Keratinocyte (primary cell): ENCODE data around the gene MTFMT. TPM values are rescaled to one million over a fixed set of nuclear protein-coding genes. Genes with fewer than 3 reads are reported as not detected.

Experiments used
- DNase-seq: peaks from one replicate; pipeline ENCODE4 v3.0.0-alpha.2; 2011; ENCODE audit warnings: low read depth, missing footprints, low spot score
- FAIRE-seq: peaks from 2 replicates; lab custom pipeline; 2011; peaks lifted over from hg19 to GRCh38; lab: Jason Lieb, UNC
- H2AFZ ChIP-seq: 2 replicates; pipeline ENCODE4 v1.6.0; 2012; ENCODE audit warnings: low read length, control low read depth, inconsistent platforms; ENCODE audit not compliant: control insufficient read depth
- H3K27ac ChIP-seq: 2 replicates; pipeline ENCODE4 v1.5.1; 2011; ENCODE audit warnings: low read length; ENCODE audit not compliant: control insufficient read depth, insufficient read depth
- H3K27me3 ChIP-seq: 3 replicates; pipeline ENCODE4 v1.6.0; 2011; ENCODE audit warnings: low read length; ENCODE audit not compliant: control insufficient read depth, insufficient read depth; ENCODE audit errors: extremely low read depth
- H3K36me3 ChIP-seq, 2 experiments: 2 replicates in 1 of 2; 3 replicates in 1 of 2; pipeline ENCODE4 v1.5.1; 2011; ENCODE audit warnings: low read length in 2 of 2, mild to moderate bottlenecking in 1 of 2; ENCODE audit not compliant: control insufficient read depth in 2 of 2, insufficient read depth in 2 of 2; ENCODE audit errors: extremely low read depth in 1 of 2
- H3K4me1 ChIP-seq: 3 replicates; pipeline ENCODE4 v1.5.1; 2011; ENCODE audit warnings: low read length; ENCODE audit not compliant: control insufficient read depth, insufficient read depth; ENCODE audit errors: extremely low read depth
- H3K4me2 ChIP-seq: 3 replicates; pipeline ENCODE4 v1.6.0; 2011; ENCODE audit warnings: low read depth, low read length; ENCODE audit not compliant: control insufficient read depth, insufficient read depth; ENCODE audit errors: extremely low read depth
- H3K4me3 ChIP-seq, 3 experiments: fragments of 200-600 bp in 1 of 3; sonication (generic) in 1 of 3; 2 replicates in 2 of 3; 3 replicates in 1 of 3; pipeline ENCODE4 v1.5.1; 2011 to 2016; ENCODE audit warnings: low read length in 3 of 3, mild to moderate bottlenecking in 3 of 3, control low read depth in 2 of 3, inconsistent platforms in 1 of 3, low read depth in 1 of 3, mixed read lengths in 1 of 3, mixed run types in 1 of 3, moderate library complexity in 1 of 3; ENCODE audit not compliant: control insufficient read depth in 2 of 3, insufficient read depth in 2 of 3; ENCODE audit errors: extremely low read depth in 1 of 3
- H3K79me2 ChIP-seq: 2 replicates; pipeline ENCODE4 v1.6.0; 2012; ENCODE audit warnings: low read length; ENCODE audit not compliant: control insufficient read depth, insufficient read depth
- H3K9ac ChIP-seq: 3 replicates; pipeline ENCODE4 v1.6.0; 2011; ENCODE audit warnings: low read length; ENCODE audit not compliant: control insufficient read depth, insufficient read depth; ENCODE audit errors: extremely low read depth
- H3K9me1 ChIP-seq: 3 replicates; pipeline ENCODE4 v1.6.0; 2011; ENCODE audit warnings: low read length; ENCODE audit not compliant: control insufficient read depth, insufficient read depth; ENCODE audit errors: extremely low read depth
- H3K9me3 ChIP-seq: 2 replicates; pipeline ENCODE4 v1.5.1; 2012; ENCODE audit warnings: low read depth, low read length; ENCODE audit not compliant: control insufficient read depth
- H4K20me1 ChIP-seq: 3 replicates; pipeline ENCODE4 v1.6.0; 2011; ENCODE audit warnings: low read length; ENCODE audit not compliant: control insufficient read depth, insufficient read depth; ENCODE audit errors: extremely low read depth
- CTCF ChIP-seq, 3 experiments: IDR thresholded peaks in 1 of 3; conservative IDR thresholded peaks in 1 of 3; optimal IDR thresholded peaks in 1 of 3; 2 replicates in 2 of 3; 3 replicates in 1 of 3; pipeline versions ENCODE3 to v1.5.1; 2011; ENCODE audit warnings: low read length in 3 of 3, mild to moderate bottlenecking in 3 of 3, moderate library complexity in 2 of 3, control low read depth in 1 of 3, inconsistent platforms in 1 of 3; ENCODE audit not compliant: insufficient read depth in 2 of 3; ENCODE audit errors: extremely low read depth in 1 of 3
- EZH2 ChIP-seq: IDR thresholded peaks from one replicate; pipeline ENCODE4 v1.6.1; 2012; ENCODE audit warnings: inconsistent platforms, mild to moderate bottlenecking, low read length, moderate library complexity
- dilution Hi-C: fragments of 300-500 bp; cut with MboI; formaldehyde crosslinking; loops from one replicate; pipeline ENCODE4 v1.7.0; 2020; ENCODE audit warnings: low sequenced_read_pairs; ENCODE audit not compliant: extremely low pct_ligation_motif_present
- polyA plus RNA-seq, 5 experiments: library from polyadenylated mRNA; depleted of rRNA in 3 of 5; stranded (reverse) in 3 of 5; stranded (forward) in 1 of 5; unstranded in 1 of 5; fragments of >200 nt; gene quantifications; 1 replicate in 1 of 5; 2 replicates in 3 of 5; 3 replicates in 1 of 5; pipeline versions ENCODE4 v1.2.1 to v1.2.3, GENCODE V29; 2011 to 2012; ENCODE audit warnings: missing spikeins in 2 of 5, low read depth in 1 of 5, low replicate concordance in 1 of 5

Gene MTFMT
- polyA plus RNA-seq, 1 donor (not counting 4 experiments of a cell fraction or from before 2014, with no cell fraction given), result 21.0 TPM

GRCh38 chr15:64989416-64990167, 39.8 kb downstream of the MTFMT start, which contains the start of gene SPG21:
Gene SPG21 (minus strand): TSS chr15:64989914. CDS start chr15:64983569, 6,345 bp downstream.
- H3K36me3 ChIP-seq, result peaks cover 0 to 1% of the 10 kb centered on the region in 2 experiments
- H3K27me3 ChIP-seq, result no peaks in the 10 kb centered on the region
- H3K27ac ChIP-seq, result peak within 1 kb of the TSS; percentile 87
- dilution Hi-C loops, result no loop called here
- peaks cover 17% of the 10 kb centered on the region for H3K4me1 ChIP-seq
- H3K79me2 ChIP-seq, result peaks cover 21% of the 10 kb centered on the region
- FAIRE-seq (no peak), DNase-seq (peak; percentile 32)
- no peaks in the 10 kb centered on the region for H4K20me1 ChIP-seq
- TF ChIP-seq EZH2, result no peak
- no peak for TF ChIP-seq CTCF (optimal IDR thresholded peaks at IDR 0.05 in 1 of 3, IDR thresholded peaks at IDR 0.05 in 1 of 3, conservative IDR thresholded peaks at IDR 0.05 in 1 of 3; ENCODE audit: extremely low read depth in 1 of 3, insufficient read depth in 2 of 3, low read length in 3 of 3)
- H3K9ac ChIP-seq, result peak within 1 kb of the TSS; percentile 98
- no peaks in the 10 kb centered on the region for H3K9me3 ChIP-seq
- peak within 1 kb of the TSS; percentile 92 to 97 (median 94) for H3K4me3 ChIP-seq
- peak within 1 kb of the TSS; percentile 98 for H2AFZ ChIP-seq
- H3K9me1 ChIP-seq, result no peaks in the 10 kb centered on the region
- H3K4me2 ChIP-seq, result peak within 1 kb of the TSS; percentile 98

GRCh38 chr15:64987136-64987535, 42.3 kb downstream of the MTFMT start:
- no peak for DNase-seq
- H3K9ac ChIP-seq, result no peak overlapping the region
- no peak overlapping the region for H2AFZ ChIP-seq
- H3K27me3 ChIP-seq, result no peaks in the 10 kb centered on the region
- H3K27ac ChIP-seq, result no peak overlapping the region
- H3K9me1 ChIP-seq, result no peaks in the 10 kb centered on the region
- peaks cover 0 to 3% of the 10 kb centered on the region in 2 experiments for H3K36me3 ChIP-seq
- H3K4me2 ChIP-seq, result no peak overlapping the region
- dilution Hi-C loops, result no loop called here
- no peak for TF ChIP-seq CTCF (optimal IDR thresholded peaks at IDR 0.05 in 1 of 3, IDR thresholded peaks at IDR 0.05 in 1 of 3, conservative IDR thresholded peaks at IDR 0.05 in 1 of 3; ENCODE audit: extremely low read depth in 1 of 3, insufficient read depth in 2 of 3, low read length in 3 of 3)
- no peak for TF ChIP-seq EZH2
- H4K20me1 ChIP-seq, result no peaks in the 10 kb centered on the region
- no peak overlapping the region for H3K4me3 ChIP-seq
- peaks cover 26% of the 10 kb centered on the region for H3K79me2 ChIP-seq
- peaks cover 17% of the 10 kb centered on the region for H3K4me1 ChIP-seq
- FAIRE-seq, result no peak
- H3K9me3 ChIP-seq, result no peaks in the 10 kb centered on the region
